Esophagus squamous epithelium (tissue), 5 donors: ENCODE data around the gene CMTM6. TPM values are rescaled to one million over a fixed set of nuclear protein-coding genes. Genes with fewer than 3 reads are reported as not detected.

ENCODE experiments used
- DNase-seq: peaks from one replicate; lab custom pipeline; 2025; lab: John Stamatoyannopoulos, UW
- H3K27ac ChIP-seq, 4 donors: fragments of 200-600 bp; sonication (generic); one replicate each; pipeline ENCODE4 v1.5.1; 2016 to 2019; ENCODE audit warnings: mild to moderate bottlenecking in 1 of 4
- H3K27me3 ChIP-seq, 4 donors: fragments of 200-600 bp; sonication (generic); 1 replicate in 3 of 4; 2 replicates in 1 of 4; pipeline versions ENCODE4 v1.5.1 to v1.6.0; 2017 to 2021; ENCODE audit warnings: antibody characterized with exemption in 1 of 4
- H3K36me3 ChIP-seq, 3 donors: fragments of 200-600 bp; sonication (generic); one replicate each; pipeline ENCODE4 v1.5.1; 2016 to 2019
- H3K4me1 ChIP-seq, 3 donors: fragments of 200-600 bp; sonication (generic); one replicate each; pipeline ENCODE4 v1.5.1; 2017 to 2019
- H3K4me3 ChIP-seq, 4 donors: fragments of 200-600 bp; sonication (generic); 1 replicate in 3 of 4; 2 replicates in 1 of 4; pipeline ENCODE4 v1.5.1; 2016 to 2019; ENCODE audit warnings: mild to moderate bottlenecking in 2 of 4, moderate library complexity in 1 of 4
- H3K9me3 ChIP-seq, 3 donors: fragments of 200-600 bp; sonication (generic); one replicate each; pipeline ENCODE4 v1.5.1; 2016 to 2019
- POLR2A ChIP-seq, 4 donors: fragments of 450-650 bp; IDR thresholded peaks; one replicate each; pipeline ENCODE4 v1.6.1; 2017; ENCODE audit warnings: antibody characterized with exemption in 4 of 4, mild to moderate bottlenecking in 4 of 4, moderate library complexity in 3 of 4
- WGBS, 2 donors: methylation state at CpG; one replicate each; pipeline ENCODE4 v1.1.5; 2018; 5-methylcytosine and 5-hydroxymethylcytosine counted together
- intact Hi-C: fragments of 100-400 bp; cut with DNase I; formaldehyde crosslinking; loops from one replicate; pipeline ENCODE4 v1.15.0; 2022
- total RNA-seq, 4 donors: library from RNA; depleted of rRNA; stranded (reverse); fragments of >200 nt; gene quantifications; one replicate each; pipeline ENCODE4 v1.1.0, GENCODE V29; 2016
- TF ChIP-seq, protein P1 (sequence below), 6 experiments: fragments of 450-650 bp in 4 of 6; fragments of 200-600 bp in 2 of 6; sonication (generic) in 2 of 6; IDR thresholded peaks; one replicate each; pipeline ENCODE4 v1.5.1; 2016 to 2019; ENCODE audit warnings: antibody characterized with exemption in 6 of 6, mild to moderate bottlenecking in 4 of 6, moderate library complexity in 4 of 6
- donor health status: DM: yes; HTN: yes; CAD: no.

CMTM6 gene
- total RNA-seq, 4 donors from 2014 or later: 36.6 to 70.9 (median 63.9) TPM

DNA sequence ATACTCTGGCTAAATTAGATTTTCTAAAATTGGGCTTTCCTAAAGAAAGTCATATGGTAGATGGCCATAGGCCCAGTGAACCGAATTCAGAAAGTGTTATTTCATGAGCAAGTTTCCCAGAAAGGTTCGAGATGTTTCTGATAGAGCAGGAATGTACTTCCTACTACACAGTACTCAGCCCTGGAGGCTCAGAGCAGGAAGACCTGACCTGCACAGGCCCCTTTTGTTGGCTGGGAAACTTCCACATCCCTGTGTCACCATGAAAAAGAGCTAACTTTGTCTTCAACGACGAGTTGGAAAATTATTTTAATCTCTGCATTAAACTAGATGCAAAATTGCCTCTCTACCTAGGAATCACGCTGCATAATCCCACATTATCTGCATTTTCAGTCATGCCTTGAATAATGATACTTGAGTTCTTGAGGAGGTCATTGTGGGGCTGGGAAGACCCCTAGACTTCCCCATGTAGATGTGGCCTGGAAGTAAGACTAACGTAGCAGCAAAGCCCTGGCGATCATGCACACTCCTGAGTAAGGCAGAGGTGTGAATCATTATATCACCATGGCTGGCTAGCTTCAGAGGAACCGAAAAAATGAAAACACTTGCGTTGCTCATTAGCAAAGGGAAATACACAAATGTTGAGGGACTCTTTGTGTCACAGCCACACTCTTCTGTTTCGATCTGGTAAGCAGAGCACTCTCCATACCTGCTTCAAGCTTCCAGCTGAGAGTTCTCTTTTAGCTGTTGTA lies 63.9 kb downstream of the CMTM6 start:
- intact Hi-C loops: no loop called here
- DNase-seq: no peak
- 75 to 85% methylated on average over 10 of the region's 10 CpGs for WGBS, 2 donors
- TF ChIP-seq, protein P1, sequence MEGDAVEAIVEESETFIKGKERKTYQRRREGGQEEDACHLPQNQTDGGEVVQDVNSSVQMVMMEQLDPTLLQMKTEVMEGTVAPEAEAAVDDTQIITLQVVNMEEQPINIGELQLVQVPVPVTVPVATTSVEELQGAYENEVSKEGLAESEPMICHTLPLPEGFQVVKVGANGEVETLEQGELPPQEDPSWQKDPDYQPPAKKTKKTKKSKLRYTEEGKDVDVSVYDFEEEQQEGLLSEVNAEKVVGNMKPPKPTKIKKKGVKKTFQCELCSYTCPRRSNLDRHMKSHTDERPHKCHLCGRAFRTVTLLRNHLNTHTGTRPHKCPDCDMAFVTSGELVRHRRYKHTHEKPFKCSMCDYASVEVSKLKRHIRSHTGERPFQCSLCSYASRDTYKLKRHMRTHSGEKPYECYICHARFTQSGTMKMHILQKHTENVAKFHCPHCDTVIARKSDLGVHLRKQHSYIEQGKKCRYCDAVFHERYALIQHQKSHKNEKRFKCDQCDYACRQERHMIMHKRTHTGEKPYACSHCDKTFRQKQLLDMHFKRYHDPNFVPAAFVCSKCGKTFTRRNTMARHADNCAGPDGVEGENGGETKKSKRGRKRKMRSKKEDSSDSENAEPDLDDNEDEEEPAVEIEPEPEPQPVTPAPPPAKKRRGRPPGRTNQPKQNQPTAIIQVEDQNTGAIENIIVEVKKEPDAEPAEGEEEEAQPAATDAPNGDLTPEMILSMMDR (IDR thresholded peaks at IDR 0.05): no peak
- no peak for TF ChIP-seq POLR2A (IDR thresholded peaks at IDR 0.05)
- H3K36me3 ChIP-seq: peaks cover 0 to 5% (median 0%) of the 10 kb centered on the region in 3 donors
- no peaks in the 10 kb centered on the region for H3K9me3 ChIP-seq
- H3K4me3 ChIP-seq: no peak overlapping the region
- H3K27ac ChIP-seq: no peak overlapping the region
- peaks cover 0 to 97% (median 0%) of the 10 kb centered on the region in 4 donors for H3K27me3 ChIP-seq
- H3K4me1 ChIP-seq: peaks cover 0 to 16% (median 0%) of the 10 kb centered on the region in 3 donors

DNA sequence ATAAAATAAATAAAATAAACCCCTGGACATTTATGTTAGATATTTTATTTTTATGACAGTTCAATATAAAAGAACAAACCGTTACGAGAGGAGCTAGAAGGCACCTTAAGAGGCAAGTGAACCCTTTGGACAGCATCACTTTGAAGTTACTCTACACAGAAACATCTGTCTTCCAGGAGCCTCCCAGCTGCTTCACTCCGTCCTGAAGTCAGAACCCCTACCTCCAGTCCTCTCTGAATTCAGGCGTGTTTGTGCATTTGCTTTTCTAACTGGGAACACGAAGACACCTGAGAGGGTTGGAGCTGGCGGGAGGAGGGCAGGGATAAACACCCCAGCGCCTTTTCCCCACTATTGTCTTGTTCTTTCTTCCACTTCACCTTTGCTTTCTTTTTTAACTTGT lies 64.8 kb downstream of the CMTM6 start:
- intact Hi-C loops: no loop called here
- Histone ChIP-seq H3K27ac (no peak overlapping the region), H3K9me3 (no peaks in the 10 kb centered on the region), H3K4me1 (peaks cover 0 to 16% (median 0%) of the 10 kb centered on the region in 3 donors), H3K27me3 (peaks cover 0 to 99% (median 0%) of the 10 kb centered on the region in 4 donors), H3K4me3 (no peak overlapping the region), H3K36me3 (peaks cover 0 to 5% (median 0%) of the 10 kb centered on the region in 3 donors)
- 85 to 89% methylated on average over 7 of the region's 7 CpGs for WGBS, 2 donors
- TF ChIP-seq POLR2A (IDR thresholded peaks at IDR 0.05): no peak
- TF ChIP-seq, protein P1 (IDR thresholded peaks at IDR 0.05): no peak
- no peak for DNase-seq

DNA sequence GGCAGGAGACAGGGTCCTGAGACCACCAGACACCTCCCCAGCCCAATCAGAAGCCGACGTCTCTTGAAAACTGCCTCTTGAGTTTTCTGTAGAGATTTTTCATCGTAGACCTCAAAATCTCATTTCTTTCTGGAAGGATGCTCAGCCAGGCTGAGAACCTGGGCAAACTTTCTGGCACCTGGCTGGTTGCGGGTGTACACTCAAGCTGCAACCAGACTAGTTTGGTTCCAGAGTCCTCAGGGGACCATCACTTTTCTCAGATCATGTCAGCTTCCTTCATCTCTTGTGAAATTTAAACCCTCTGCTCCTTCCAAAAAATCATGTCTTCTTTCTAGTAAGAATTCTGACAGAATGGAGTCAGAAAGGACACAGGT lies 65.8 kb downstream of the CMTM6 start:
- peaks cover 0 to 16% (median 0%) of the 10 kb centered on the region in 3 donors for H3K4me1 ChIP-seq
- intact Hi-C loops: no loop called here
- H3K9me3 ChIP-seq: no peaks in the 10 kb centered on the region
- DNase-seq: no peak
- WGBS, 2 donors: 71 to 83% methylated on average over 4 of the region's 4 CpGs
- H3K27me3 ChIP-seq: peaks cover 0 to 99% (median 0%) of the 10 kb centered on the region in 4 donors
- H3K4me3 ChIP-seq: no peak overlapping the region
- H3K36me3 ChIP-seq: peaks cover 0 to 2% (median 0%) of the 10 kb centered on the region in 3 donors
- H3K27ac ChIP-seq: no peak overlapping the region
- TF ChIP-seq POLR2A (IDR thresholded peaks at IDR 0.05): no peak
- TF ChIP-seq, protein P1 (IDR thresholded peaks at IDR 0.05): no peak

DNA sequence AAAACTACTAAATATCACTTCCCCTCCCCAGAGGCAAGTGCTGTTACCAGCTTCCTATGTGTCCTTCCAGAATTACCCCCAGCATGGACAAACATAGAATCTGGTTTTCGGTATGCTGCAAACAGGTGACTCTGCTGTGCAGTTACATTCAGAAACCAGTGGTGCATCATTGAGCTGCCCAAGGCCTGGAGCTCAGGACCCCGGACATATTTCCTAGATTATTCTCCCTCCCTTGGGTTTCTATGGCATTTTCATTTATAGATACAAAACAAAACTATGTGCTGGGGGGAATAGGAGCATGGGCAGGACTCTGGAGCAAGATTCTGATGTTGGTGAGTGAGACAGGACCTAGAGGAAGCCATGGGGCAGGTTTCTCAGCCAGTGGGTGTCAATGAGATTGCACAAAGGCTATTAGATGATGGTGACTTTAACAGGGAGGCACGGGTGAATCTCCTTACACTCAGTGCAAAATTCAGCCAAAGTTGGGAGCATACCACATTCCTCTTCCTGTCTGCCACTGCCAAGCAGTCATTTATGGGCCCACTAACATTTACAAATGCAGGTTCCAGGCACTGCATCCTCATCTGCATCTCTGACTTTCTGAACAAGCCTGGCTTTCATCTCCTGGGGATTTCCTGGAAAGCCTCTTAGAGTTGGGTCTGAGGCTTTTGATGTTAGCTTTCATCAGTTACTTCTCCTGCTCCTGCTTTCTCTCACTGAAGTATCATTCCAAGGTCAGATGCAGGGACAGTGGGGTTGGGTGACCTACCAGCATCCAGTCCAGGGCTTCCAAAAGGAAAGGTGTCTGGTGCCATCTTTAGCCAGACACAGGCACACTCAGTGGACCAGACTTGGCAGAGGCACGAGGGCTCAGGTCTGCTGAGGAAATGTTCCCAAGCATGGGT lies 66.5 kb downstream of the CMTM6 start:
- TF ChIP-seq POLR2A (IDR thresholded peaks at IDR 0.05): no peak
- TF ChIP-seq, protein P1 (IDR thresholded peaks at IDR 0.05): no peak
- Histone ChIP-seq H3K27ac (no peak overlapping the region), H3K36me3 (no peaks in the 10 kb centered on the region), H3K27me3 (peaks cover 0 to 99% (median 0%) of the 10 kb centered on the region in 4 donors), H3K4me1 (peaks cover 0 to 19% (median 0%) of the 10 kb centered on the region in 3 donors), H3K9me3 (no peaks in the 10 kb centered on the region), H3K4me3 (no peak overlapping the region)
- intact Hi-C loops: no loop called here
- 55 to 71% methylated on average over 4 of the region's 4 CpGs for WGBS, 2 donors
- no peak for DNase-seq
